Thyroid gland (tissue), 4 donors: ENCODE results near the gene PTBP1. TPM values are rescaled to one million over a fixed set of nuclear protein-coding genes. Genes with fewer than 3 reads are reported as not detected.
"Not testable (repeated sequence)": the region's sequence is repeated elsewhere in the genome, so short reads cannot be mapped to it uniquely, and the experiment has no call there.

ENCODE experiments used
- DNase-seq, 2 donors: peaks; one replicate each; pipeline ENCODE4 v3.0.0-alpha.2; 2019
- H3K27ac ChIP-seq, 3 donors: fragments of 200-600 bp; sonication (generic); 1 replicate in 2 of 3; 2 replicates in 1 of 3; pipeline ENCODE4 v1.5.1; 2016 to 2019; ENCODE audit warnings: mild to moderate bottlenecking in 1 of 3, moderate library complexity in 1 of 3
- H3K27me3 ChIP-seq: fragments of 200-600 bp; sonication (generic); one replicate; pipeline ENCODE4 v1.5.1; 2019
- H3K36me3 ChIP-seq, 2 donors: fragments of 200-600 bp; sonication (generic); one replicate each; pipeline ENCODE4 v1.5.1; 2016 to 2019
- H3K4me1 ChIP-seq, 2 donors: fragments of 200-600 bp; sonication (generic); one replicate each; pipeline ENCODE4 v1.5.1; 2017 to 2019
- H3K4me3 ChIP-seq, 3 donors: fragments of 200-600 bp; sonication (generic); replicated peaks in 1 of 3; 1 replicate in 2 of 3; 2 replicates in 1 of 3; pipeline ENCODE4 v1.5.1; 2016; ENCODE audit warnings: mild to moderate bottlenecking in 1 of 3
- H3K9me3 ChIP-seq: fragments of 200-600 bp; sonication (generic); one replicate; pipeline ENCODE4 v1.5.1; 2017
- POLR2A ChIP-seq, 2 donors: fragments of 450-650 bp; IDR thresholded peaks; one replicate each; pipeline ENCODE4 v1.6.1; 2017; ENCODE audit warnings: antibody characterized with exemption in 2 of 2, mild to moderate bottlenecking in 2 of 2, moderate library complexity in 1 of 2
- WGBS, 2 donors: methylation state at CpG; one replicate each; pipeline ENCODE4 v1.1.5; 2017; 5-methylcytosine and 5-hydroxymethylcytosine counted together
- intact Hi-C: fragments of 100-400 bp; cut with DNase I; formaldehyde crosslinking; loops from one replicate; pipeline ENCODE4 v1.15.1; 2023
- total RNA-seq, 4 donors: library from RNA; depleted of rRNA; stranded (reverse); fragments of >200 nt; gene quantifications; one replicate each; pipeline ENCODE4 v1.2.3, GENCODE V29; 2016
- TF ChIP-seq, protein P1 (sequence below), 6 experiments: fragments of 200-600 bp in 3 of 6; fragments of 450-650 bp in 3 of 6; sonication (generic) in 3 of 6; IDR thresholded peaks; one replicate each; pipeline ENCODE4 v1.5.1; 2016 to 2019; ENCODE audit warnings: antibody characterized with exemption in 6 of 6, mild to moderate bottlenecking in 2 of 6, inconsistent platforms in 1 of 6, moderate library complexity in 1 of 6

The PTBP1 gene
- total RNA-seq, 4 donors from 2014 or later = 161 to 277 (median 199) TPM

DNA sequence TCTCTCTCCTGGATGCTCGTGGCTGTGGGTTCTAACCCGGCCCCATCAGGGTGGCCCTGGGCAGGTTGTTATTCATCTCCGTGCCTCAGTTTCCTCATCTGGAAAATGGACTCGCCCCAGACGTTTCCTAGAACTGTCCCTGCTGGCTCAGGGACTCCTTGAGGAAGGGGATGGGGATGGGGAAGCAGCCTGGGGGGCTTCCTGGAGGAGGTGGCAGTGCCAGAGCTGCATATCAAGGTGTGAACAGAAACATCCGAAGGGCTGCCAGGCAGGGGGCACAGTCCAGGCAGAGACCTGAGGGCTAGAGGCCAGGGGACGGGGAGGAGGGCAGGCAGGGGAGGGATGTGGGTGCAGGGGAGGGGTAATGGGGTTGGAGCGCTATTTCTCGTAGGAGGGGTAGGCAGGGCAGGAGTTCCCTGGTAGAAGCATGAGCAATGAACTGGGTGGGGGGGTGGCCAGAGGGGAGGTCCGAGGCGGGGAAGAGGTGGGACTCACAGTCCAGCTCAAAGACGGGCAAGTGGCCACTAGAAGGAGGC lies 51.2 kb downstream of the PTBP1 start:
- Histone ChIP-seq H3K27me3 (no peaks in the 10 kb centered on the region), H3K4me3 (no peak overlapping the region), H3K9me3 (no peaks in the 10 kb centered on the region), H3K36me3 (no peaks in the 10 kb centered on the region), H3K27ac (no peak overlapping the region), H3K4me1 (peaks cover 20 to 25% of the 10 kb centered on the region in 2 donors)
- WGBS, 2 donors = 52 to 60% methylated on average over 12 of the region's 12 CpGs
- intact Hi-C loops = no loop called here
- DNase-seq = no peak
- no peak for TF ChIP-seq POLR2A (IDR thresholded peaks at IDR 0.05)
- TF ChIP-seq, protein P1, sequence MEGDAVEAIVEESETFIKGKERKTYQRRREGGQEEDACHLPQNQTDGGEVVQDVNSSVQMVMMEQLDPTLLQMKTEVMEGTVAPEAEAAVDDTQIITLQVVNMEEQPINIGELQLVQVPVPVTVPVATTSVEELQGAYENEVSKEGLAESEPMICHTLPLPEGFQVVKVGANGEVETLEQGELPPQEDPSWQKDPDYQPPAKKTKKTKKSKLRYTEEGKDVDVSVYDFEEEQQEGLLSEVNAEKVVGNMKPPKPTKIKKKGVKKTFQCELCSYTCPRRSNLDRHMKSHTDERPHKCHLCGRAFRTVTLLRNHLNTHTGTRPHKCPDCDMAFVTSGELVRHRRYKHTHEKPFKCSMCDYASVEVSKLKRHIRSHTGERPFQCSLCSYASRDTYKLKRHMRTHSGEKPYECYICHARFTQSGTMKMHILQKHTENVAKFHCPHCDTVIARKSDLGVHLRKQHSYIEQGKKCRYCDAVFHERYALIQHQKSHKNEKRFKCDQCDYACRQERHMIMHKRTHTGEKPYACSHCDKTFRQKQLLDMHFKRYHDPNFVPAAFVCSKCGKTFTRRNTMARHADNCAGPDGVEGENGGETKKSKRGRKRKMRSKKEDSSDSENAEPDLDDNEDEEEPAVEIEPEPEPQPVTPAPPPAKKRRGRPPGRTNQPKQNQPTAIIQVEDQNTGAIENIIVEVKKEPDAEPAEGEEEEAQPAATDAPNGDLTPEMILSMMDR (IDR thresholded peaks at IDR 0.05) = no peak

DNA sequence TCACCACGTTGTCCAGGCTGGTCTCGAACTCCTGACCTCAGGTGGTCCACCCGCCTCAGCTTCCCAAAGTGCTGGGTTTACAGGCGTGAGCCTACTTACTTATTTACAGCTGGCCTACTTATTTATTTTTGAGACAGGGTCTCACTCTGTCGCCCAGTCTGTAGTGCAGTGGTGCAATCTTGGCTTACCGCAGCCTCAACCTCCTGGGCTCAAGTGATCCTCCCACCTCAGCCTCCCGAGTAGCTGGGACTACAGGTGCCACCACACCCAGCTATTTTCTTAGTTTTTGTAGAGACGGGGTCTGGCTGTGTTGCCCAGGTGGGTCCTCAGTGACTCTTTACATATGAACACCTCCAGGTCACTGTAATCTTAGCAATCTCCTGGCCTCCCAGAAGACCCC lies 51.9 kb downstream of the PTBP1 start:
- 86 to 90% methylated on average over 8 of the region's 8 CpGs for WGBS, 2 donors
- intact Hi-C loops, H3K27ac ChIP-seq, DNase-seq, H3K36me3 ChIP-seq, H3K4me3 ChIP-seq, H3K9me3 ChIP-seq, H3K27me3 ChIP-seq: not testable (repeated sequence)
- peaks cover 15 to 19% of the 10 kb centered on the region in 2 donors for H3K4me1 ChIP-seq

DNA sequence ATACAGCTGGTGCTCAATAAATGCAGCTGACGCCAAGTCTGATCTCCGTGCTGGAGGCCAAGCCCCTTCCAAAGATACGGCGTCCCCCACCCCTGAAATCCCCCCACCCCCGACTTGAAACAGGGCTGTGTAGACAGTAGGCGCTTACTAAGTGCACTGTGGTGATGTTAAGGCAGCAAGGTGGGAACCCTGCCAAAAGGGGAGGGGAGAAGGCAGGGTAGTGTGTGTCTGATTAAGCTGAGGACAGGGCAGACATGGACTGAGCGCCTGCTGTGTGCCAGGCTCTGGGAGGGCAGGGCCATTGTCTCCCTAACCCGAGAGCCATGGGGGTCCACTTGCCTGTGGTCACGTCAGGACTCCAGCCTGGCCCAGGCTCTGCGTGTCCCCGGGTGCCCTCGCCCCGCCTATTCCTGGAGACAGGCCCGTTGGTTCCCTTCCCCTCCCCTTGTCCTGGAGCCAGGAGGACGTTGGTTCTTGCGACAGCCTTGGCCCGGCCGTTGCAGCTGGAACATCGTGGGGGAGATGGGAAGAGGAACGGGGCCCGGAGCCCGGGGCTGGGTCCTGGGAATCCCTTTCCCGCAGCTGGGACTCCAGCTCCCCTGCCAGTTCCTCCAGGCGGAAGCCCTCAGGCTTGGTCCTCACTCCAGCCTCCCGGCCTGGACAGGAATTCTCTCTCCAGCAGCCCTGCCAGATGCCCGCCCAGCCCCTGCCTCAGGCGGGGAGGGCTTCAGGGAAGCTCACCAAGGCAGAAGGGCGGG lies 53.1 kb downstream of the PTBP1 start:
- no peaks in the 10 kb centered on the region for H3K27me3 ChIP-seq
- intact Hi-C loops = no loop called here
- H3K27ac ChIP-seq = peak overlapping the region; percentile 61 to 77 (median 76)
- H3K4me1 ChIP-seq = peaks cover 10 to 19% of the 10 kb centered on the region in 2 donors
- no peaks in the 10 kb centered on the region for H3K36me3 ChIP-seq
- DNase-seq = peak; percentile 90 to 91
- TF ChIP-seq, protein P1 (IDR thresholded peaks at IDR 0.05) = no peak
- no peak for TF ChIP-seq POLR2A (IDR thresholded peaks at IDR 0.05)
- H3K9me3 ChIP-seq = no peaks in the 10 kb centered on the region
- 31 to 50% methylated on average over 9 to 19 of the region's 28 CpGs for WGBS, 2 donors
- no peak overlapping the region for H3K4me3 ChIP-seq

DNA sequence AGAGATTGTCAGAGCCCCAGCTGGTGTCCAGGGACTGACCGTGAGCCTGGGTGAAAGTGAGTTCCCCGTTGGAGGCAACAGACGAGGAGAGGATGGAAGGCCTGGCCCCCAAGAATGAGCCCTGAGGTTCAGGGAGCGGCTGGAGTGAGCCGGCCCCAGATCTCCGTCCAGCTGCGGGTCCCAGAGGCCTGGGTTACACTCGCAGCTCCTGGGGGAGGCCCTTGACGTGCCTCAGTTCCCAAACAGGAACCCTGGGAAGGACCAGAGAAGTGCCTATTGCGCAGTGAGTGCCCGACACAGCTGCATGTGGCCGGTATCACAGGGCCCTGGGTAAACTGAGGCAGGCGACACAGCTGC lies 53.7 kb downstream of the PTBP1 start:
- no peak for TF ChIP-seq POLR2A (IDR thresholded peaks at IDR 0.05)
- H3K36me3 ChIP-seq = no peaks in the 10 kb centered on the region
- 30 to 46% methylated on average over 5 to 8 of the region's 13 CpGs for WGBS, 2 donors
- intact Hi-C loops = no loop called here
- no peaks in the 10 kb centered on the region for H3K27me3 ChIP-seq
- DNase-seq = no peak
- H3K9me3 ChIP-seq = no peaks in the 10 kb centered on the region
- peak overlapping the region; percentile 61 to 77 (median 76) for H3K27ac ChIP-seq
- H3K4me1 ChIP-seq = peaks cover 10 to 19% of the 10 kb centered on the region in 2 donors
- H3K4me3 ChIP-seq = no peak overlapping the region

DNA sequence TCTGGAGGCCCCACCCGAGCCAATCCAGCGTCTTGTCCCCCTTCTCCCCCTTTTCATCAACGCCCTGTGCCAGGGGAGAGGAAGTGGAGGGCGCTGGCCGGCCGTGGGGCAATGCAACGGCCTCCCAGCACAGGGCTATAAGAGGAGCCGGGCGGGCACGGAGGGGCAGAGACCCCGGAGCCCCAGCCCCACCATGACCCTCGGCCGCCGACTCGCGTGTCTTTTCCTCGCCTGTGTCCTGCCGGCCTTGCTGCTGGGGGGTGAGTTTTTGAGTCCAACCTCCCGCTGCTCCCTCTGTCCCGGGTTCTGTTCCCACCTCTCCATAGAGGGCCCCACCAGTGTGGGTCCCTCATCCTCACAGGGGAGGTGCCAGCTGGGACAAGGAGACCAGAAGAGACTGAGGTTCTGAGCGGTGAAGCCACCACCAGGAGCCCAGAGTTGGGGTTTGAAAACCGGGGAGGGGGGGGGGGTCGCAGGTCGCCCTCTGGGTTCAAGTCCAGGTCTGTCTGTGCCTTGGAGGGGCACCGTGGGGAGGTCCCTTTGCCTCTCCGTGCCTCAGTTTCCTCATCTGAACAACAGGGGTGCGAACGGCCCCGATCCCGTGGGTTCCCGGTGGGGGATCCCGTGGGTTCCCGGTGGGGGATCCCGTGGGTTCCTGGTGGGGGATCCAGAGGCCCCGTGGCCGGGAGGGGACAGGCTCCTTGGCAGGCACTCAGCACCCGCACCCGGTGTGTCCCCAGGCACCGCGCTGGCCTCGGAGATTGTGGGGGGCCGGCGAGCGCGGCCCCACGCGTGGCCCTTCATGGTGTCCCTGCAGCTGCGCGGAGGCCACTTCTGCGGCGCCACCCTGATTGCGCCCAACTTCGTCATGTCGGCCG lies 55.1 kb downstream of the PTBP1 start, which contains the start of gene ELANE:
Gene ELANE (plus strand): TSS at position 168 of the 878 bp plus-strand sequence. CDS start 26 bp downstream, at position 194.
- Histone ChIP-seq H3K4me3 (no peak within 1 kb of the TSS), H3K4me1 (peaks cover 10 to 19% of the 10 kb centered on the region in 2 donors), H3K27ac (peak within 1 kb of the TSS in 2 of 3 donors; percentile 76 to 77), H3K27me3 (no peaks in the 10 kb centered on the region), H3K9me3 (no peaks in the 10 kb centered on the region), H3K36me3 (no peaks in the 10 kb centered on the region)
- 68 to 70% methylated on average over 28 to 30 of the region's 55 CpGs for WGBS, 2 donors
- no peak for DNase-seq
- no peak for TF ChIP-seq POLR2A (IDR thresholded peaks at IDR 0.05)
- TF ChIP-seq, protein P1 (IDR thresholded peaks at IDR 0.05) = no peak
- intact Hi-C loops = no loop called here
